Neural progenitor cell (in vitro differentiated cells): ENCODE data around the gene ZBTB20. TPM values are rescaled to one million over a fixed set of nuclear protein-coding genes. Genes with fewer than 3 reads are reported as not detected.
A peak's percentile ranks its signal among the peaks of the same experiment; 100 is the strongest.

Experiments used
- DNase-seq: peaks from one replicate; pipeline ENCODE4 v3.0.0-alpha.2; 2016; ENCODE audit warnings: low spot score
- H2AFZ ChIP-seq: fragments of 200-600 bp; sonication (generic); replicated peaks from 2 replicates; pipeline ENCODE4 v1.6.1; 2016; ENCODE audit warnings: antibody characterized with exemption
- H3F3A ChIP-seq: fragments of 200-600 bp; sonication (generic); 2 replicates; pipeline ENCODE4 v1.6.1; 2016; ENCODE audit warnings: antibody characterized with exemption, low read depth
- H3K27ac ChIP-seq: fragments of 200-600 bp; sonication (generic); 2 replicates; pipeline ENCODE4 v1.5.1; 2016; ENCODE audit warnings: mild to moderate bottlenecking
- H3K27me3 ChIP-seq: fragments of 200-600 bp; sonication (generic); 2 replicates; pipeline ENCODE4 v1.6.1; 2016; ENCODE audit warnings: mild to moderate bottlenecking, moderate library complexity
- H3K36me3 ChIP-seq: fragments of 200-600 bp; sonication (generic); 2 replicates; pipeline ENCODE4 v1.5.1; 2016
- H3K4me1 ChIP-seq: fragments of 200-600 bp; sonication (generic); 2 replicates; pipeline ENCODE4 v1.6.1; 2016; ENCODE audit warnings: mixed run types
- H3K4me2 ChIP-seq: fragments of 200-600 bp; sonication (generic); 2 replicates; pipeline ENCODE4 v1.6.1; 2016
- H3K4me3 ChIP-seq: fragments of 200-600 bp; sonication (generic); 2 replicates; pipeline ENCODE4 v1.5.1; 2016
- H3K79me2 ChIP-seq: fragments of 200-600 bp; sonication (generic); 2 replicates; pipeline ENCODE4 v1.6.1; 2016; ENCODE audit warnings: low read depth
- H3K9ac ChIP-seq: fragments of 200-600 bp; sonication (generic); 2 replicates; pipeline ENCODE4 v1.6.1; 2016
- H3K9me3 ChIP-seq: fragments of 200-600 bp; sonication (generic); 2 replicates; pipeline ENCODE4 v1.5.1; 2016; ENCODE audit warnings: low read depth
- H4K20me1 ChIP-seq: fragments of 200-600 bp; sonication (generic); 2 replicates; pipeline ENCODE4 v1.6.1; 2016; ENCODE audit warnings: low read depth
- H3K27ac Mint-ChIP-seq: 3 replicates; pipeline ENCODE4 v1.8.0; 2021; ENCODE audit warnings: mixed read lengths
- H3K27me3 Mint-ChIP-seq: 2 replicates; pipeline ENCODE4 v1.8.0; 2022; ENCODE audit warnings: low read depth, mild to moderate bottlenecking, inconsistent platforms, moderate library complexity, mixed read lengths; ENCODE audit not compliant: insufficient read depth
- H3K36me3 Mint-ChIP-seq: 3 replicates; pipeline ENCODE4 v1.8.0; 2021; ENCODE audit warnings: mixed read lengths
- H3K4me1 Mint-ChIP-seq: 3 replicates; pipeline ENCODE4 v1.8.0; 2021; ENCODE audit warnings: mixed read lengths
- H3K4me3 Mint-ChIP-seq: 3 replicates; pipeline ENCODE4 v1.8.0; 2021; ENCODE audit warnings: mild to moderate bottlenecking, moderate library complexity, mixed read lengths
- H3K9me3 Mint-ChIP-seq: 3 replicates; pipeline ENCODE4 v1.8.0; 2020; ENCODE audit warnings: mixed read lengths
- EZH2 ChIP-seq: fragments of 200-600 bp; sonication (generic); IDR thresholded peaks from 2 replicates; pipeline ENCODE4 v1.6.1; 2017; ENCODE audit warnings: antibody characterized with exemption, mild to moderate bottlenecking, moderate library complexity
- EZH2phosphoT487 ChIP-seq: fragments of 200-600 bp; sonication (generic); IDR thresholded peaks from 2 replicates; pipeline ENCODE4 v1.6.1; 2017; ENCODE audit warnings: antibody characterized with exemption
- total RNA-seq: library from RNA; depleted of rRNA; stranded (reverse); fragments of >200 nt; gene quantifications from 2 replicates; pipeline ENCODE4 v1.2.3, GENCODE V29; 2015; ENCODE audit warnings: low replicate concordance
- TF ChIP-seq, protein P1 (sequence below): fragments of 200-600 bp; sonication (generic); IDR thresholded peaks from 2 replicates; pipeline ENCODE4 v1.5.1; 2017; ENCODE audit warnings: antibody characterized with exemption, mild to moderate bottlenecking

The ZBTB20 gene
- total RNA-seq, 1 donor from 2014 or later = 1.9 TPM

DNA sequence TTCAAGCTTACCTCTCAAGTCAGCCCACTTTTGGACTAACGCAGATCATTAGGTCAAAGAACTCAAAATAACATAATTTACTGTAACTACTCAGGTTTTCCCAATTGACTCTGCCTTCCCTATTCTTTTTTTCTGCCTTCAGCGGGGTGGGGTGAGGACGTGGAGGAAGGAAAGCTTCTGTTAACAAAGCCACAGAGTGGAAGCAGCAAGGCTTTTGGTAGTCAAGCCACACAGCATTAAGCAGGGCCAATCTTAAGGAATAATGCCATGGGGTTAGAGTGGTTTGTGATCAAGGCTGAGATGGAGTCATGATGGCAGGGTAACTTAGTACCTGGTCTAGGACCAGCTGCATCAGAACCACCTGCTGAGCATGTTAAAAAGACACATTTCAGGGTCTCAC, 575.7 kb downstream of the ZBTB20 start:
- Mint-ChIP-seq H3K4me3 (no peak overlapping the region), H3K9me3 (peaks cover 3% of the 10 kb centered on the region), H3K27ac (no peak overlapping the region), H3K4me1 (peaks cover 20% of the 10 kb centered on the region), H3K27me3 (no peaks in the 10 kb centered on the region), H3K36me3 (no peaks in the 10 kb centered on the region)
- Histone ChIP-seq H3F3A (no peaks in the 10 kb centered on the region), H3K79me2 (no peaks in the 10 kb centered on the region), H2AFZ (peak overlapping the region; percentile 3), H3K27me3 (no peaks in the 10 kb centered on the region), H3K9me3 (no peaks in the 10 kb centered on the region), H3K27ac (no peak overlapping the region), H3K4me1 (peaks cover 20% of the 10 kb centered on the region), H3K4me2 (no peak overlapping the region), H4K20me1 (no peaks in the 10 kb centered on the region), H3K4me3 (no peak overlapping the region), H3K9ac (no peak overlapping the region), H3K36me3 (no peaks in the 10 kb centered on the region)
- DNase-seq = no peak
- TF ChIP-seq, protein P1, sequence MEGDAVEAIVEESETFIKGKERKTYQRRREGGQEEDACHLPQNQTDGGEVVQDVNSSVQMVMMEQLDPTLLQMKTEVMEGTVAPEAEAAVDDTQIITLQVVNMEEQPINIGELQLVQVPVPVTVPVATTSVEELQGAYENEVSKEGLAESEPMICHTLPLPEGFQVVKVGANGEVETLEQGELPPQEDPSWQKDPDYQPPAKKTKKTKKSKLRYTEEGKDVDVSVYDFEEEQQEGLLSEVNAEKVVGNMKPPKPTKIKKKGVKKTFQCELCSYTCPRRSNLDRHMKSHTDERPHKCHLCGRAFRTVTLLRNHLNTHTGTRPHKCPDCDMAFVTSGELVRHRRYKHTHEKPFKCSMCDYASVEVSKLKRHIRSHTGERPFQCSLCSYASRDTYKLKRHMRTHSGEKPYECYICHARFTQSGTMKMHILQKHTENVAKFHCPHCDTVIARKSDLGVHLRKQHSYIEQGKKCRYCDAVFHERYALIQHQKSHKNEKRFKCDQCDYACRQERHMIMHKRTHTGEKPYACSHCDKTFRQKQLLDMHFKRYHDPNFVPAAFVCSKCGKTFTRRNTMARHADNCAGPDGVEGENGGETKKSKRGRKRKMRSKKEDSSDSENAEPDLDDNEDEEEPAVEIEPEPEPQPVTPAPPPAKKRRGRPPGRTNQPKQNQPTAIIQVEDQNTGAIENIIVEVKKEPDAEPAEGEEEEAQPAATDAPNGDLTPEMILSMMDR = no peak
- no peak for TF ChIP-seq EZH2
- no peak for TF ChIP-seq EZH2phosphoT487

- H3K4me2 ChIP-seq = no peak overlapping the region
- H3K27me3 ChIP-seq = no peaks in the 10 kb centered on the region
- Mint-ChIP-seq H3K9me3 (peaks cover 3% of the 10 kb centered on the region), H3K4me3 (no peak overlapping the region), H3K27me3 (no peaks in the 10 kb centered on the region), H3K36me3 (no peaks in the 10 kb centered on the region), H3K4me1 (peaks cover 26% of the 10 kb centered on the region), H3K27ac (no peak overlapping the region)
- H3K79me2 ChIP-seq = no peaks in the 10 kb centered on the region
- TF ChIP-seq EZH2 = no peak
- TF ChIP-seq, protein P1 = no peak
- TF ChIP-seq EZH2phosphoT487 = no peak
- H3K9ac ChIP-seq = no peak overlapping the region
- H3K4me1 ChIP-seq = peaks cover 28% of the 10 kb centered on the region
- H3K27ac ChIP-seq = no peak overlapping the region
- H3K4me3 ChIP-seq = no peak overlapping the region
- no peaks in the 10 kb centered on the region for H3F3A ChIP-seq
- H2AFZ ChIP-seq = no peak overlapping the region
- no peaks in the 10 kb centered on the region for H4K20me1 ChIP-seq
- H3K36me3 ChIP-seq = no peaks in the 10 kb centered on the region
- no peaks in the 10 kb centered on the region for H3K9me3 ChIP-seq
- DNase-seq = no peak
These were observed 577.9 kb downstream of the ZBTB20 start for GRCh38 chr3:114569186-114569585.

DNA sequence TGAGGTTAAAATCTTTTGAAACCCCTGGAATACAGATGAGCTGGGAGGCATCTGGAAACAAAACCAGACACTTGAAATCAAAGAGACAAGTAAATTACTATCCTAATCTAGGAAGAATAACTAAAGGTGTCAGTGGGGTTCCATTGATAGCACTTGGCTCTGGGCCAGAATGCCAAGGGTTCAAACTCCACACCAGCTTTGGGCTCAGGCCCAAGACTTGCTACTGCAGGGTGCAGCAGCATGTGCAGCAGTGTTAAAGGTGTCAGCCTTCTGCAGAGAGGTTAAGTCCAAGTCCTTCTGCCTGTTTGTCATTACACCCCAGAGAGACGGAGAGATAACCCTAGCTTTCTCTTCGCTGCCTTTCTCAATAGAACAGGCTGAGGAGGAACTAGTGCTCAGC, 579.3 kb downstream of the ZBTB20 start:
- H3K79me2 ChIP-seq = no peaks in the 10 kb centered on the region
- Mint-ChIP-seq H3K4me1 (peaks cover 26% of the 10 kb centered on the region), H3K27me3 (no peaks in the 10 kb centered on the region), H3K36me3 (peaks cover 2% of the 10 kb centered on the region), H3K27ac (no peak overlapping the region), H3K9me3 (peaks cover 5% of the 10 kb centered on the region), H3K4me3 (no peak overlapping the region)
- no peaks in the 10 kb centered on the region for H3K27me3 ChIP-seq
- DNase-seq = peak; percentile 12
- H3K4me3 ChIP-seq = no peak overlapping the region
- TF ChIP-seq EZH2 (no peak), EZH2phosphoT487 (no peak)
- TF ChIP-seq, protein P1 = no peak
- H4K20me1 ChIP-seq = no peaks in the 10 kb centered on the region
- H3K9ac ChIP-seq = no peak overlapping the region
- H3F3A ChIP-seq = no peaks in the 10 kb centered on the region
- H3K27ac ChIP-seq = no peak overlapping the region
- H3K4me1 ChIP-seq = peaks cover 28% of the 10 kb centered on the region
- H3K36me3 ChIP-seq = no peaks in the 10 kb centered on the region
- no peak overlapping the region for H2AFZ ChIP-seq
- H3K9me3 ChIP-seq = no peaks in the 10 kb centered on the region
- no peak overlapping the region for H3K4me2 ChIP-seq
